ENCODE measurements around the gene SLC30A5.
"Not testable (repeated sequence)": the region's sequence is repeated elsewhere in the genome, so short reads cannot be mapped to it uniquely, and the experiment has no call there.

SLC30A5 gene

GRCh38 chr5:69093771-69094482, at the start of gene SLC30A5:
SLC30A5 (plus strand) TSS chr5:69094014; CDS start chr5:69094256, 242 bp downstream.
- peak; percentile 97 to 99 for DNase-seq

- not testable (repeated sequence) for DNase-seq
Measured at GRCh38 chr5:69045213-69045612, 48.6 kb upstream of the SLC30A5 start.

- DNase-seq, result no peak
Measured at GRCh38 chr5:69046375-69046957, 47.3 kb upstream of the SLC30A5 start.

- peak in 1 of 2 experiments; percentile 10 for DNase-seq
Measured at GRCh38 chr5:69048230-69048629, 45.6 kb upstream of the SLC30A5 start.

- no peak for DNase-seq
Measured at GRCh38 chr5:69049151-69049550, 44.7 kb upstream of the SLC30A5 start.

- no peak for DNase-seq
Measured at GRCh38 chr5:69049796-69050195, 44.0 kb upstream of the SLC30A5 start.

- no peak for DNase-seq
Measured at GRCh38 chr5:69050214-69050613, 43.6 kb upstream of the SLC30A5 start.

GRCh38 chr5:69052181-69052580, 41.6 kb upstream of the SLC30A5 start:
- DNase-seq, result no peak

GRCh38 chr5:69074664-69075521, 18.9 kb upstream of the SLC30A5 start:
- no peak for DNase-seq

GRCh38 chr5:69075522-69076179, 18.2 kb upstream of the SLC30A5 start:
- DNase-seq, result no peak

- DNase-seq, result no peak
Measured at GRCh38 chr5:69078921-69079540, 14.8 kb upstream of the SLC30A5 start.

GRCh38 chr5:69079556-69079955, 14.3 kb upstream of the SLC30A5 start:
- no peak for DNase-seq

- DNase-seq, result no peak
Measured at GRCh38 chr5:69083412-69083811, 10.4 kb upstream of the SLC30A5 start.

- DNase-seq, result no peak
Measured at GRCh38 chr5:69084195-69084594, 9.6 kb upstream of the SLC30A5 start.

GRCh38 chr5:69084903-69085302, 8.9 kb upstream of the SLC30A5 start:
- DNase-seq, result no peak

- no peak for DNase-seq
Measured at GRCh38 chr5:69086206-69086605, 7.6 kb upstream of the SLC30A5 start.

GRCh38 chr5:69088006-69088405, 5.8 kb upstream of the SLC30A5 start:
- DNase-seq, result not testable (repeated sequence)

- no peak for DNase-seq
Measured at GRCh38 chr5:69090158-69090557, 3.7 kb upstream of the SLC30A5 start.

GRCh38 chr5:69091771-69092170, 2.0 kb upstream of the SLC30A5 start:
- DNase-seq, result no peak

GRCh38 chr5:69092969-69093368, 845 bp upstream of the SLC30A5 start:
- no peak for DNase-seq

- DNase-seq, result no peak
Measured at GRCh38 chr5:69099302-69099701, 5.5 kb downstream of the SLC30A5 start.

GRCh38 chr5:69103521-69103920, 9.7 kb downstream of the SLC30A5 start:
- DNase-seq, result no peak

Measured in AML-193 (cell line).